Hepatocyte (in vitro differentiated cells): ENCODE data around the gene AUH.

Experiments
- EZH2 ChIP-seq: fragments of 200-600 bp; sonication (generic); IDR thresholded peaks from 2 replicates; pipeline ENCODE4 v1.6.1; 2016; ENCODE audit warnings: antibody characterized with exemption, mild to moderate bottlenecking, borderline replicate concordance
- EZH2phosphoT487 ChIP-seq: fragments of 200-600 bp; sonication (generic); IDR thresholded peaks from one replicate; pipeline ENCODE4 v1.6.1; 2018; ENCODE audit warnings: antibody characterized with exemption, mild to moderate bottlenecking, low read depth, moderate library complexity; ENCODE audit not compliant: unreplicated experiment, severe bottlenecking
- TF ChIP-seq, protein P1 (sequence below): fragments of 200-600 bp; sonication (generic); IDR thresholded peaks from 2 replicates; pipeline ENCODE4 v1.5.1; 2016; ENCODE audit warnings: antibody characterized with exemption, mild to moderate bottlenecking; ENCODE audit not compliant: poor library complexity

GRCh38 chr9:91383577-91383976, 21.9 kb upstream of the AUH start:
- TF ChIP-seq, protein P1, sequence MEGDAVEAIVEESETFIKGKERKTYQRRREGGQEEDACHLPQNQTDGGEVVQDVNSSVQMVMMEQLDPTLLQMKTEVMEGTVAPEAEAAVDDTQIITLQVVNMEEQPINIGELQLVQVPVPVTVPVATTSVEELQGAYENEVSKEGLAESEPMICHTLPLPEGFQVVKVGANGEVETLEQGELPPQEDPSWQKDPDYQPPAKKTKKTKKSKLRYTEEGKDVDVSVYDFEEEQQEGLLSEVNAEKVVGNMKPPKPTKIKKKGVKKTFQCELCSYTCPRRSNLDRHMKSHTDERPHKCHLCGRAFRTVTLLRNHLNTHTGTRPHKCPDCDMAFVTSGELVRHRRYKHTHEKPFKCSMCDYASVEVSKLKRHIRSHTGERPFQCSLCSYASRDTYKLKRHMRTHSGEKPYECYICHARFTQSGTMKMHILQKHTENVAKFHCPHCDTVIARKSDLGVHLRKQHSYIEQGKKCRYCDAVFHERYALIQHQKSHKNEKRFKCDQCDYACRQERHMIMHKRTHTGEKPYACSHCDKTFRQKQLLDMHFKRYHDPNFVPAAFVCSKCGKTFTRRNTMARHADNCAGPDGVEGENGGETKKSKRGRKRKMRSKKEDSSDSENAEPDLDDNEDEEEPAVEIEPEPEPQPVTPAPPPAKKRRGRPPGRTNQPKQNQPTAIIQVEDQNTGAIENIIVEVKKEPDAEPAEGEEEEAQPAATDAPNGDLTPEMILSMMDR: no peak
- TF ChIP-seq EZH2 (no peak), EZH2phosphoT487 (no peak)
